WTC11 (cell line): Measurements from ENCODE around the gene URI1.

ENCODE experiments used
- AFF4 ChIP-seq: sonication (generic); formaldehyde crosslinking; IDR thresholded peaks from 2 replicates; pipeline ENCODE4 v1.8.1; 2023; ENCODE audit warnings: mild to moderate bottlenecking, missing genetic modification reagents, borderline replicate concordance
- CBFB ChIP-seq: sonication (generic); formaldehyde crosslinking; IDR thresholded peaks from 2 replicates; pipeline ENCODE4 v1.8.1; 2022; ENCODE audit warnings: mild to moderate bottlenecking, low read depth, missing genetic modification reagents
- CTCF ChIP-seq: fragments of 200-600 bp; IDR thresholded peaks from 2 replicates; pipeline ENCODE4 v1.8.0; 2022; ENCODE audit warnings: antibody characterized with exemption
- E2F5 ChIP-seq: sonication (generic); formaldehyde crosslinking; IDR thresholded peaks from 2 replicates; pipeline ENCODE4 v1.8.1; 2022; ENCODE audit warnings: mild to moderate bottlenecking, moderate library complexity, missing genetic modification reagents
- ELF4 ChIP-seq: sonication (generic); formaldehyde crosslinking; IDR thresholded peaks from 2 replicates; pipeline ENCODE4 v1.8.1; 2022; ENCODE audit warnings: low read depth, mild to moderate bottlenecking, moderate library complexity, missing genetic modification reagents
- ESRRA ChIP-seq: sonication (generic); formaldehyde crosslinking; IDR thresholded peaks from 2 replicates; pipeline ENCODE4 v1.8.1; 2022; ENCODE audit warnings: mild to moderate bottlenecking, missing genetic modification reagents, borderline replicate concordance
- ETV6 ChIP-seq: sonication (generic); formaldehyde crosslinking; IDR thresholded peaks from 2 replicates; pipeline ENCODE4 v1.8.1; 2022; ENCODE audit warnings: mild to moderate bottlenecking, missing genetic modification reagents
- NFE2L1 ChIP-seq: sonication (generic); formaldehyde crosslinking; IDR thresholded peaks from 2 replicates; pipeline ENCODE4 v1.8.1; 2023; ENCODE audit warnings: missing genetic modification reagents
- USF1 ChIP-seq: sonication (generic); formaldehyde crosslinking; IDR thresholded peaks from 2 replicates; pipeline ENCODE4 v1.8.0; 2022; ENCODE audit warnings: mild to moderate bottlenecking, missing genetic modification reagents
- ZNF121 ChIP-seq: sonication (generic); formaldehyde crosslinking; IDR thresholded peaks from 2 replicates; pipeline ENCODE4 v1.8.0; 2023; ENCODE audit warnings: missing genetic modification reagents
- ZNF416 ChIP-seq: fragments of 250-450 bp; sonication (Bioruptor Pico); IDR thresholded peaks from 2 replicates; pipeline ENCODE4 v1.9.0; 2021; ENCODE audit warnings: mild to moderate bottlenecking, inconsistent platforms

- TF ChIP-seq ESRRA (CRISPR knock-in tag) (no peak), CTCF (no peak), CBFB (CRISPR knock-in tag) (no peak), AFF4 (CRISPR knock-in tag) (no peak), USF1 (CRISPR knock-in tag) (no peak), NFE2L1 (CRISPR knock-in tag) (no peak), ELF4 (CRISPR knock-in tag) (no peak), ZNF416 (no peak), ETV6 (CRISPR knock-in tag) (no peak), E2F5 (no peak), ZNF121 (CRISPR knock-in tag) (no peak)
Measured at GRCh38 chr19:29914933-29915332, 27.1 kb upstream of the URI1 start.
